Activated CD4-positive, alpha-beta T cell treated with anti-CD3 and anti-CD28 coated beads, Interleukin-2, amount 50 U/mL, for 16 hours (primary cell): ENCODE measurements around the gene SFPQ.

ENCODE experiments used
- DNase-seq: peaks from one replicate; pipeline ENCODE4 v3.0.0-alpha.2; 2020

The SFPQ gene

GRCh38 chr1:35136780-35137179 is 56.2 kb downstream of the SFPQ start:
- DNase-seq: no peak
